ENCODE measurements around the gene DDB1.

DNA sequence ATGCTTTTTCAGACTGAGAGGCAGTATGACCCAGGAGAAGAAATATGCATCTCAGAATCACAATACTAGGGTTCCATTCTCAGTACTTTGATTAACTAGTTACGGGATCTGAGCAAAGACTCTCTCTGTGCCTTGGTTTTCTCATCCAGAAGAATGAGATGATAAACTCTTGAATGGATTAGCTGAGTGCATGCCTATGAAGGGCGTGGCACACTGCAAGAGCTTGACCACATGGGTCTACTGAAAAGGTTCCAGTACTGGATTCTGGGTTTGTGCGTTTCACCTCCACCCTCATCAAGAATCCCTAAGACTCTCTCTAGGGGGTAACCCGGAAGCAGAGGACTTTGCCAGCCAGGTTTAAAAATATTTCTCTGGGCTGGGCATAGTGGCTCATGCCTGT lies 66.3 kb downstream of the DDB1 start:
- TF ChIP-seq CTCF (IDR thresholded peaks at IDR 0.05) (no peak), POLR2A (IDR thresholded peaks at IDR 0.05) (no peak)

Measured in adrenal gland (tissue), 5 donors.